IMR-90 (cell line): ENCODE data around the gene MSI2. TPM values are rescaled to one million over a fixed set of nuclear protein-coding genes. Genes with fewer than 3 reads are reported as not detected.

ENCODE experiments used
- ATAC-seq: fragments of 200-7000 bp; cut with Tn5 transposase; 2 replicates; pipeline ENCODE4 v1.9.1; 2020; ENCODE audit warnings: low read depth, mild to moderate bottlenecking, moderate library complexity
- BruUV-seq: library from RNA; stranded (reverse); fragments of 400-500 nt; replicated peaks from 2 replicates; lab custom pipeline; 2021; lab: Mats Ljungman, UMichigan
- CTCF ChIA-PET: fragments of 300-600 bp; formaldehyde crosslinking; extraction: SDS; loops from one replicate; lab custom pipeline; 2021; ENCODE audit warnings: antibody characterized with exemption; lab: Yijun Ruan, JAX
- POLR2A ChIA-PET: fragments of 300-600 bp; sonication (Branson Sonifier 250); formaldehyde crosslinking; loops from one replicate; lab custom pipeline; 2022; ENCODE audit warnings: antibody characterized with exemption; ENCODE audit not compliant: unreplicated experiment; lab: Charles Lee
- DNase-seq: peaks from one replicate; pipeline ENCODE4 v3.0.0; 2013
- H2AFZ ChIP-seq: replicated peaks from 2 replicates; pipeline ENCODE3; 2013; ENCODE audit warnings: low read length, mild to moderate bottlenecking; ENCODE audit not compliant: poor library complexity
- H2AK5ac ChIP-seq: 2 replicates; pipeline ENCODE4 v1.6.1; 2013; ENCODE audit warnings: low read depth, low read length, inconsistent platforms
- H2AK9ac ChIP-seq: replicated peaks from 2 replicates; pipeline ENCODE3; 2013; ENCODE audit warnings: mild to moderate bottlenecking, low read depth, low read length, moderate library complexity; ENCODE audit not compliant: poor library complexity
- H2BK120ac ChIP-seq: 2 replicates; pipeline ENCODE4 v1.6.1; 2013; ENCODE audit warnings: low read depth, low read length, inconsistent platforms
- H2BK15ac ChIP-seq: 3 replicates; pipeline ENCODE4 v1.6.1; 2013; ENCODE audit warnings: low read depth, low read length, inconsistent platforms
- H2BK20ac ChIP-seq: 2 replicates; pipeline ENCODE4 v1.6.1; 2013; ENCODE audit warnings: low read depth, mild to moderate bottlenecking, inconsistent platforms, low read length, moderate library complexity
- H2BK5ac ChIP-seq: 2 replicates; pipeline ENCODE4 v1.6.1; 2013; ENCODE audit warnings: mild to moderate bottlenecking, low read depth, low read length, inconsistent platforms; ENCODE audit not compliant: poor library complexity, severe bottlenecking
- H3K14ac ChIP-seq: replicated peaks from 2 replicates; pipeline ENCODE4 v1.6.1; 2013; ENCODE audit warnings: low read depth, low read length, inconsistent platforms
- H3K18ac ChIP-seq: 2 replicates; pipeline ENCODE4 v1.6.1; 2013; ENCODE audit warnings: low read depth, low read length, control low read depth
- H3K23ac ChIP-seq: 2 replicates; pipeline ENCODE4 v1.6.1; 2013; ENCODE audit warnings: low read depth, low read length, inconsistent platforms
- H3K27ac ChIP-seq: 2 replicates; pipeline ENCODE4 v1.5.1; 2013; ENCODE audit warnings: mild to moderate bottlenecking, control low read depth, low read length; ENCODE audit not compliant: insufficient read depth
- H3K27me3 ChIP-seq: 2 replicates; pipeline ENCODE4 v1.6.1; 2013; ENCODE audit warnings: low read length; ENCODE audit not compliant: control insufficient read depth, insufficient read depth
- H3K36me3 ChIP-seq: 2 replicates; pipeline ENCODE4 v1.6.1; 2013; ENCODE audit warnings: low read length, mixed read lengths; ENCODE audit not compliant: control insufficient read depth, insufficient read depth
- H3K4ac ChIP-seq: 2 replicates; pipeline ENCODE4 v1.6.1; 2013; ENCODE audit warnings: low read depth, low read length, inconsistent platforms
- H3K4me1 ChIP-seq: 2 replicates; pipeline ENCODE4 v1.6.1; 2013; ENCODE audit warnings: low read length, mixed read lengths; ENCODE audit not compliant: control insufficient read depth, insufficient read depth
- H3K4me2 ChIP-seq: 2 replicates; pipeline ENCODE4 v1.6.1; 2013; ENCODE audit warnings: low read depth, mild to moderate bottlenecking, control low read depth, low read length, moderate library complexity
- H3K4me3 ChIP-seq: 2 replicates; pipeline ENCODE4 v1.5.1; 2013; ENCODE audit warnings: low read depth, mild to moderate bottlenecking, control low read depth, low read length, moderate library complexity; ENCODE audit not compliant: insufficient read depth
- H3K56ac ChIP-seq: 2 replicates; pipeline ENCODE4 v1.6.1; 2013; ENCODE audit warnings: low read length, inconsistent platforms; ENCODE audit not compliant: insufficient read depth; ENCODE audit errors: extremely low read depth
- H3K79me1 ChIP-seq, 2 experiments: 2 replicates each; pipeline ENCODE4 v1.6.1; 2013; ENCODE audit warnings: low read length in 2 of 2, inconsistent platforms in 1 of 2, low read depth in 1 of 2
- H3K9ac ChIP-seq: 2 replicates; pipeline ENCODE4 v1.6.1; 2013; ENCODE audit warnings: low read depth, low read length, control low read depth
- H3K9me1 ChIP-seq: 2 replicates; pipeline ENCODE4 v1.6.1; 2013; ENCODE audit warnings: low read length, inconsistent platforms; ENCODE audit not compliant: insufficient read depth
- H3K9me3 ChIP-seq: 2 replicates; pipeline ENCODE4 v1.6.1; 2013; ENCODE audit warnings: low read length; ENCODE audit not compliant: control insufficient read depth, insufficient read depth
- H4K20me1 ChIP-seq: 2 replicates; pipeline ENCODE4 v1.6.1; 2013; ENCODE audit warnings: low read length, inconsistent platforms; ENCODE audit not compliant: insufficient read depth
- H4K5ac ChIP-seq: 2 replicates; pipeline ENCODE4 v1.6.1; 2013; ENCODE audit warnings: mild to moderate bottlenecking, low read depth, low read length, control low read depth
- H4K8ac ChIP-seq, 2 experiments: 2 replicates each; pipeline ENCODE4 v1.6.1; 2013; ENCODE audit warnings: low read depth in 2 of 2, low read length in 2 of 2, control low read depth in 1 of 2, inconsistent platforms in 1 of 2
- H4K91ac ChIP-seq: 2 replicates; pipeline ENCODE4 v1.6.1; 2013; ENCODE audit warnings: low read depth, low read length, inconsistent platforms; ENCODE audit not compliant: insufficient read depth
- BHLHE40 ChIP-seq: fragments of 150-350 bp; IDR thresholded peaks from 2 replicates; pipeline ENCODE4 v1.6.1; 2016; ENCODE audit warnings: mild to moderate bottlenecking, low read depth, low read length
- CEBPB ChIP-seq: IDR thresholded peaks from 2 replicates; pipeline ENCODE4 v1.6.1; 2012; ENCODE audit warnings: low read depth, low read length, improper control_type of control experiment
- CHD1 ChIP-seq: IDR thresholded peaks from 2 replicates; pipeline ENCODE4 v1.6.1; 2012; ENCODE audit warnings: low read depth, low read length, improper control_type of control experiment
- FOS ChIP-seq: fragments of 150-350 bp; IDR thresholded peaks from 2 replicates; pipeline ENCODE4 v1.6.1; 2016; ENCODE audit warnings: low read depth, low read length
- MAFK ChIP-seq: IDR thresholded peaks from 2 replicates; pipeline ENCODE4 v1.6.1; 2012; ENCODE audit warnings: low read depth, low read length, improper control_type of control experiment
- MAZ ChIP-seq: IDR thresholded peaks from 2 replicates; pipeline ENCODE4 v1.6.1; 2012; ENCODE audit warnings: low read depth, mild to moderate bottlenecking, low read length, improper control_type of control experiment, moderate library complexity, borderline replicate concordance
- MXI1 ChIP-seq: IDR thresholded peaks from 2 replicates; pipeline ENCODE4 v1.6.1; 2012; ENCODE audit warnings: low read depth, mild to moderate bottlenecking, low read length, moderate library complexity, borderline replicate concordance
- NFE2L2 ChIP-seq: fragments of 150-350 bp; IDR thresholded peaks from 2 replicates; pipeline ENCODE4 v1.6.1; 2016; ENCODE audit warnings: low read depth, mild to moderate bottlenecking, low read length
- POLR2A ChIP-seq: IDR thresholded peaks from 2 replicates; pipeline ENCODE4 v1.6.1; 2012; ENCODE audit warnings: mild to moderate bottlenecking, low read depth, low read length
- RAD21 ChIP-seq: IDR thresholded peaks from 2 replicates; pipeline ENCODE4 v1.6.1; 2012; ENCODE audit warnings: low read length, improper control_type of control experiment
- RCOR1 ChIP-seq: IDR thresholded peaks from 2 replicates; pipeline ENCODE4 v1.6.1; 2012; ENCODE audit warnings: mild to moderate bottlenecking, low read length, improper control_type of control experiment; ENCODE audit not compliant: insufficient replicate concordance
- RFX5 ChIP-seq: IDR thresholded peaks from 2 replicates; pipeline ENCODE4 v1.8.0; 2012; ENCODE audit warnings: low read depth, mild to moderate bottlenecking, low read length, moderate library complexity
- SMC3 ChIP-seq: fragments of 150-350 bp; IDR thresholded peaks from 2 replicates; pipeline ENCODE4 v1.6.1; 2016; ENCODE audit warnings: low read depth, mild to moderate bottlenecking, antibody characterized with exemption, low read length, moderate library complexity
- WGBS, 2 experiments: methylation state at CpG; one replicate each; pipeline versions ENCODE4 v1.1.5 to v1.1.7; 2013; ENCODE audit warnings: missing lambda C conversion rate in 2 of 2; ENCODE audit not compliant: insufficient read length in 1 of 2; ENCODE audit errors: extremely low coverage in 2 of 2; 5-methylcytosine and 5-hydroxymethylcytosine counted together
- dilution Hi-C: fragments of 300-500 bp; cut with HindIII; formaldehyde crosslinking; loops from one replicate; pipeline ENCODE4 v1.14.3; 2018; ENCODE audit warnings: low sequenced_read_pairs; ENCODE audit not compliant: unreplicated experiment
- in situ Hi-C: fragments of 300-500 bp; cut with MboI; formaldehyde crosslinking; loops from 3 replicates; pipeline ENCODE4 v1.14.3; 2019; ENCODE audit warnings: low sequenced_read_pairs, inconsistent platforms, mixed read lengths
- intact Hi-C: fragments of 100-400 bp; cut with micrococcal nuclease; formaldehyde crosslinking; loops from 2 replicates; pipeline ENCODE4 v1.10.0; 2022
- polyA plus RNA-seq, 3 experiments: library from polyadenylated mRNA; depleted of rRNA; stranded (reverse); fragments of >200 nt; gene quantifications; 2 replicates each; pipeline ENCODE4 v1.2.3, GENCODE V29; 2012; ENCODE audit warnings: low replicate concordance in 1 of 3
- total RNA-seq: library from RNA; depleted of rRNA; stranded (reverse); fragments of >200 nt; gene quantifications from 2 replicates; pipeline ENCODE4 v1.2.3, GENCODE V29; 2012
- TF ChIP-seq, protein P1 (sequence below): fragments of 150-350 bp; IDR thresholded peaks from 2 replicates; pipeline ENCODE4 v1.6.1; 2016; ENCODE audit warnings: low read depth, mild to moderate bottlenecking, low read length, moderate library complexity, borderline replicate concordance
- TF ChIP-seq, protein P2 (sequence below): conservative IDR thresholded peaks from 2 replicates; pipeline ENCODE4 v1.5.1; 2012; ENCODE audit warnings: mild to moderate bottlenecking, low read depth, low read length, improper control_type of control experiment

MSI2 gene
- total and polyA plus RNA-seq, 2 of the 4 experiments (the other 2 are of a cell fraction), result 13.0 to 16.0 TPM

DNA sequence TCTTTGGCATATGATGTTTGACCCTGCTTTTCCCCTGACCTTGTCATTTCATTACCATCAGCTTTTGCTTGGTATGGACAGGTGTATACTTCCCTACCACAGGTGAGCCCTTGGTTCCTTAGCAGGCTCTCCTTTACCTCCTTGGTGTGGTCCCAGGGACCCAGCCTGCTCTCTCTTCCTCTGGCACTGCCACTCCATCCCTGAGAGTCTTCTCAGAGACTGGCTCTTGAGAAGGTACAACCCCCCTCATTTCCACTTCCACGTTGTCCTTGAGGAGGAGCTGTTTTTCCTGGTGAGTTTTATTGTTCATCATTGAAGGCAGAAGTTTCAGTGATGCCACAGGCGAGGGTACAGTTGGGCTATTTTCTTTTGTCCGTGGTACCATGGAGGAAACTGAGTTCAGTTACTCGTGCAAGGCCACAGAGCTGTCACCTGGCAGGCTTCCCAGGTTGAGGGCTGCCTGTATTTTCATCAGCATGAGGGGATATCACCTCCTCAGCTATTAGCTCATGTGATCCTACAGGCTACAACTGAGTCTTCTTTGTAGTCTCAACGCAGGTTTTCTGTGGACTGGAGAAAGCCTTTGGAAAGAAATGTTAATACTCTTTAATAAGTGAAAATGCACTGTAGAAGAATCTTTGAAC is 52.3 kb downstream of the MSI2 start:
- no TSS peak for BruUV-seq
- Histone ChIP-seq H2AFZ (no peak overlapping the region), H3K4me2 (no peak overlapping the region), H3K9ac (no peak overlapping the region), H2BK5ac (no peak overlapping the region), H4K20me1 (no peaks in the 10 kb centered on the region), H2BK15ac (no peak overlapping the region), H3K9me3 (no peaks in the 10 kb centered on the region), H3K36me3 (peaks cover 4% of the 10 kb centered on the region), H3K27ac (no peak overlapping the region), H4K5ac (no peak overlapping the region), H3K4me3 (no peak overlapping the region), H4K91ac (no peak overlapping the region), H2BK20ac (no peak overlapping the region), H3K18ac (no peak overlapping the region), H3K23ac (no peak overlapping the region), H3K4me1 (no peaks in the 10 kb centered on the region), H3K14ac (no peak overlapping the region), H3K9me1 (peaks cover 3% of the 10 kb centered on the region; the same call in 1 of the 2 replicates), H2AK5ac (no peak overlapping the region), H4K8ac (no peak overlapping the region), H2AK9ac (no peak overlapping the region), H3K79me1 (0 out of 4 replicates have a peak, but pooled peaks cover 0 to 3% of the 10 kb centered on the region in 2 experiments), H3K27me3 (no peaks in the 10 kb centered on the region), H3K4ac (no peak overlapping the region), H2BK120ac (no peak overlapping the region), H3K56ac (no peak overlapping the region)
- ChIA-PET POLR2A (no interaction called here), CTCF (no interaction called here)
- 83% methylated on average over 3 of the region's 5 CpGs; no CpG with 5 or more reads in 1 of the 2 experiments for WGBS, 2 experiments
- no peak for DNase-seq
- in situ Hi-C loops (no loop called here), intact Hi-C loops (no loop called here), dilution Hi-C loops (no loop called here)
- TF ChIP-seq POLR2A, result no peak
- TF ChIP-seq CEBPB, result no peak
- no peak for TF ChIP-seq MAZ
- TF ChIP-seq RAD21, result no peak
- TF ChIP-seq CHD1, result no peak
- TF ChIP-seq RFX5, result no peak
- TF ChIP-seq, protein P1, sequence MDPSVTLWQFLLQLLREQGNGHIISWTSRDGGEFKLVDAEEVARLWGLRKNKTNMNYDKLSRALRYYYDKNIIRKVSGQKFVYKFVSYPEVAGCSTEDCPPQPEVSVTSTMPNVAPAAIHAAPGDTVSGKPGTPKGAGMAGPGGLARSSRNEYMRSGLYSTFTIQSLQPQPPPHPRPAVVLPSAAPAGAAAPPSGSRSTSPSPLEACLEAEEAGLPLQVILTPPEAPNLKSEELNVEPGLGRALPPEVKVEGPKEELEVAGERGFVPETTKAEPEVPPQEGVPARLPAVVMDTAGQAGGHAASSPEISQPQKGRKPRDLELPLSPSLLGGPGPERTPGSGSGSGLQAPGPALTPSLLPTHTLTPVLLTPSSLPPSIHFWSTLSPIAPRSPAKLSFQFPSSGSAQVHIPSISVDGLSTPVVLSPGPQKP, result no peak
- TF ChIP-seq, protein P2, sequence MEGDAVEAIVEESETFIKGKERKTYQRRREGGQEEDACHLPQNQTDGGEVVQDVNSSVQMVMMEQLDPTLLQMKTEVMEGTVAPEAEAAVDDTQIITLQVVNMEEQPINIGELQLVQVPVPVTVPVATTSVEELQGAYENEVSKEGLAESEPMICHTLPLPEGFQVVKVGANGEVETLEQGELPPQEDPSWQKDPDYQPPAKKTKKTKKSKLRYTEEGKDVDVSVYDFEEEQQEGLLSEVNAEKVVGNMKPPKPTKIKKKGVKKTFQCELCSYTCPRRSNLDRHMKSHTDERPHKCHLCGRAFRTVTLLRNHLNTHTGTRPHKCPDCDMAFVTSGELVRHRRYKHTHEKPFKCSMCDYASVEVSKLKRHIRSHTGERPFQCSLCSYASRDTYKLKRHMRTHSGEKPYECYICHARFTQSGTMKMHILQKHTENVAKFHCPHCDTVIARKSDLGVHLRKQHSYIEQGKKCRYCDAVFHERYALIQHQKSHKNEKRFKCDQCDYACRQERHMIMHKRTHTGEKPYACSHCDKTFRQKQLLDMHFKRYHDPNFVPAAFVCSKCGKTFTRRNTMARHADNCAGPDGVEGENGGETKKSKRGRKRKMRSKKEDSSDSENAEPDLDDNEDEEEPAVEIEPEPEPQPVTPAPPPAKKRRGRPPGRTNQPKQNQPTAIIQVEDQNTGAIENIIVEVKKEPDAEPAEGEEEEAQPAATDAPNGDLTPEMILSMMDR, result no peak
- no peak for TF ChIP-seq RCOR1
- TF ChIP-seq MAFK, result no peak
- TF ChIP-seq BHLHE40, result no peak
- no peak for TF ChIP-seq NFE2L2
- no peak for TF ChIP-seq FOS
- no peak for TF ChIP-seq SMC3
- TF ChIP-seq MXI1, result no peak
- ATAC-seq, result no peak
